ENCODE results near the gene MXRA8.

MXRA8 gene

DNA sequence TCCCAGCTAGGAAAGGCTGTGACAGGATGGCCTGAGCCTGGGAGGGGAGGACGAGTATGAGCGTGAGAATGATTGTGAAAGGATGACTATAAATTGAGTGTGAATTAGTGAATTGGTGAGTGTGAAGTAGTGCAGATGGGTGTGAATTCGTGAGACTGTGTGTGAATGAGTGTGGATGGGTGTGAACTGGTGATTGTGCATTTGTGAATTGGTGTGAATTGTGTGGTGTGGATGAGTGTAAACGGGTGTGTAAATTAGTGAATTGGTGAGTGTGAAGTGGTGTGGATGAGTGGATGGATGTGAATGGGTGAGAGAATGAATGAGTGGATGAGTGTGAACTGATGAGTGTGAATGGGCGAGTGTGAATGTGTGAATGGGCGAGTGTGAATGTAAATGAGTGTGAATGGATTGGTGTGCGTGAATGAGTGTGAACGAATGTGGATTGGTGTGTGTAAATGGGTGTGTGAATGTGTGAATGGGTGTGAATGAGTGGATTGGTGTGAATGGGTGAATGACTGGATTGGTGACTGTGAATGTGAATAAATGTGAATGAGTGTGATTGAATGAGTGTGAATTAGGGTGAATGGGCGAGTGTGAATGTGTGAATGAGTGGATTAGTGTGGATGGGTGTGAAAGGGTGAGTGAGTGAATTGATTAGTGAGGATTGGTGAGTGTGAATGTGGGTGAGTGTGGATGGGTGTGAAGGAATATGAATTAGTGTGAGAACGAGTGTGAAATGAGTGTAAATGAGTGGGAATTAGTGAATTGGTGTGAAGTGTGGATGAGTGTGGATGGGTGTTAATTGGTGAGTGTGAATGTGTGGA lies 7.7 kb upstream of the MXRA8 start:
- DNase-seq, result no peak

DNA sequence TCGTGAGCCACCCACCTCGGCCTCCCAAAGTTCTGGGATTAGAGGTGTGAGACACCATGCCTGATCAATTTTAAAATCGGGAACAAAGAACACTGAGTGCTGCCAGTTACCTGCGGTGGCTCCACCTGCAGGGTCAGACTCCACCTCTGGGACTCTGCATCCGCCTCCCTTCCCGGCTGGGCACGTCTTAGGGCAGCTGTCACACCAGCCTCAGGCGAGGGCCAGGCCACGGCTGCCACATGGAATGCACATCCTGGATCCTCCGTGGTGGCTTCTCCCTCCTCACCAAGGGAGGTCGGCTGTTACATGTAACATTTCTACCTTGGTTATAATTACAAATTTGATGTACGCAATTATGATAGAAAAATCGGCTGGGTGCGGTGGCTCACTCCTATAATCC lies 5.9 kb upstream of the MXRA8 start:
- DNase-seq, result no peak

DNA sequence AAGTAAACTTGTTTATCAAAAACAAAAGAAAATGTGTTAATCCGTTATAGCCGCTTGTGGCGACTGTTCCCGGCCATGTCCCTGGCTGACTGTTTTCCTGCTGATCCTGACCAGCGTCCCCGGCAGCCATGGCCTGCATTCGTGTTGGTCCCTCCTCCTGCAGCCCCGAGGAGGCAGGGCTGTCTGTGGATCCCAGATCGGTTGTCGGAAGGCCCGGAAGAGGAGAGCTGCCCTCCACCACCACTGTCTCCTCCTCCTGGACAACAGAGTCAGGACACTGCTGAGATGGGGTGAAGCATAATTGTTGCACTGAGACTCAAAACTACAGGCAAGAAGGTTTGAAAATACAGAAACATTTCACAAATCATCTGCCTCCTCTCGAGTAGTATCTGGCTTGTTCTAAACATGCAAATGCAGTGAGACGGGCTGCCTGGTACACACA lies 3.6 kb upstream of the MXRA8 start:
- peak; percentile 66 for DNase-seq

DNA sequence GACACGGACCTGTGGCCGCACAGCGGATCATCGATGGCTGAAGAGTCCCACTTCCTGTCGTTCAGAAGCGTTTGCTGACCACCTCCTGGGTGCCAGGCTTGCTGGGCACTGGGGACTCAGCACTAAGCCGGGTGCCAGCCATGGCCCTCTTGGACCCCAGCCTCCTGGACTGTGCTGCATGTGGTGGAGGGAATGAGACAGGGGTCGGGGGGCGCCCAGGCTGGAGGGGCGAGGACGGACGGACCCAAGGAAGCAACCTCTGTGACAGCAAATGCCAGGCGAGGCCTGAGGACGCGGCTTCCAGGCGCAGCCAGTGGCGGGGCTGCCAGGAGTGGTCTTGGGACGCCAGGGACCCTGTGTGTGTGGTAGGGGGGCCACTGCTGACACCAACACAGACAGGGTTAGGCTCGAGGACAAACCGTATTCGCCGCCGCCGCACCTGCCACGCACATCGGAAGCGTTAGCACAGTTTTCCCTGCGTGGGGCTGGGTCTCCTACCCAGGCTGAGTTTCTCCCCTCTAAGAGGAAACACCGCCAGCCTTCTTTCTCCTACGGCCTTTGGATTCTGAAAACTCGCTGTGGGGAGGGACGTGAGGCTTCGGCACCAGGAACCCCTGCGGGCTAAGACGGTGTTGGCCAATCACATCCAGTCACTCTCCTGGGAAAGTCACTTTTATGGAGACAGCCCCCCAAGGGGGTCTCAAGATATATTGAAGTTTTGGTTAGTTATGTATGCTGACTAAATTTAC lies 3.1 kb upstream of the MXRA8 start:
- DNase-seq, result peak; percentile 26

DNA sequence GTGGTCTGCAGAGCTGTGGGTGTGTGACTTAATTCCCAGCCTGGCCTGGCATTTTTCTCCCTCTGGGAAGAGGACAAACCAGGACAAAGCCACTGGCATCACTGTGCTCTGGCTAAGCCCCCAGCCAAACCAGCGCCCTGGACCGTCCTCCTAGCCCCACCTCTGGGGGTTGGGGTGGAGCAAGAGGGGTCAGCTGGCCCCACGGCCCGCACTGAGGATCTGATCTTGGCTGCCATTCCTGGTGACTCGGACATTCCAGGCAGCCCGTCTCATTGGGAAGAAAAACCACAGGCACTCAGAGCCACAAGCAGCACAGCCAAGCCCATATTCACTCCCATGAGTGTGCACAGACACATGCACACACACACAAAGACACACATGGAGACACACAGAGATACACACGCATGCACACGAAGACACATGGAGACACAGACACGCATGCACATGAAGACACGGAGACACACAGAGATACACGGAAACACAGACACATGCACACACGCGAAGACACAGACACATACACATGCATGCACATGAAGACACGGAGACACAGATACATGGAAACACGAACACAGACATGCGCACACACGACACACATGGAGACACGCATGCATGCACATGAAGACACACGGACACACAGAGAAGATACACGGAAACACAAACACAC lies 2.3 kb upstream of the MXRA8 start:
- DNase-seq, result peak; percentile 26

DNA sequence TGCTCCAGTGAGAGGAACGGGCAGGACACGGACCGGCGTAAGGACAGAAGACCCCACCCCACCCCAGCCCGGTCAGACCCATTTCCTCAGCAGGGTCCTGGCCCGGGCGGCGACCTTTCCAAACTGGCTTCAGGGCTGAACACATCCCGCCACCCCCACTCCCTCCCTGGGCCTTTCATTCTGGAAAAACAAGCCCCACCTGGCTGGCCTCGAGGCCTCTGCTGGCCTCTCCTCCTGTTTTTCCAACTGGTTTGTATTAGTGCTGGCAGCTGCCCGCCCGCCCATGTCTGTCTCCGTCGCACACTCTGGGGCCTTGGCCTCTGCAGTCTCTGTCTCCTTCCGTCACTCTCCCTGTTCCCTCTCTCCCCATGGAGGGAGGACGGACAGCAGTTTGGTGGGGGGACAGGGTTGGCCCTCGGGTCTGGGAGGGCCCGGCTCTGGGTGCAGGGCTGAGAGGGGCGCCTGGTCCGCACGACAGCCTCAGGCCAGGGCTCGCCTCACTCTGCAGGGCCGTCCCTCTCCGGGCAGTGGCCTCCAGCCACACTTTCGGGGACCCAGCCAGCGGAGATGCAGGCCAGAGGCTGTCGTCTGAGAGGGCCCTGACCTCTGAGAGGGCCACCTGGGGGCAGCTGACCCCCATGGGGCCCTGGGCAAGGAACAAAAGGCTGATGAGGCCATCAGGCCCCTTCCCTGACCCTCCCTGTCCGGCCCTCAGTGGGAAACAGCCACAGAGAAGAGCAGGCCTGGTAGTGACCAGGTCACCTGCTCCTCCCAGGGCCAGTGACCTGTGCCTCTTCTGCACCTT lies 1.5 kb upstream of the MXRA8 start:
- peak; percentile 69 for DNase-seq

DNA sequence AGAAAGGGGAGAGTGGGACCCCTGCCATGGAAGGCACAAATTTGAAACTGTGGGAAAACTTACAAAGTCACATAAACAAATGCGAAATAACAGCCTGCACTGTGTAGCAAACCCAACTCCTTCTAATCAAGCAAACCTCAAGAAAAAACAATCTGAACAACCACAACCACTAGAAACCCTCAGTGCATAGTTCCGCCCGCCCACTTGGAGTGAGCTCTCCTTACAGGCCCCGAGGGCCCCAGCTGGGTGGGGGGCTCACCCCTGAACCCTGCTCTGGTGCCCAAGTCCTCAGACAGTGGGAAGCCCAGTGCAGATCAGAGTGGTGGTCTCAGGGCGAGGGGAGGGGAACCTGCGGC lies 931 bp upstream of the MXRA8 start:
- no peak for DNase-seq

DNA sequence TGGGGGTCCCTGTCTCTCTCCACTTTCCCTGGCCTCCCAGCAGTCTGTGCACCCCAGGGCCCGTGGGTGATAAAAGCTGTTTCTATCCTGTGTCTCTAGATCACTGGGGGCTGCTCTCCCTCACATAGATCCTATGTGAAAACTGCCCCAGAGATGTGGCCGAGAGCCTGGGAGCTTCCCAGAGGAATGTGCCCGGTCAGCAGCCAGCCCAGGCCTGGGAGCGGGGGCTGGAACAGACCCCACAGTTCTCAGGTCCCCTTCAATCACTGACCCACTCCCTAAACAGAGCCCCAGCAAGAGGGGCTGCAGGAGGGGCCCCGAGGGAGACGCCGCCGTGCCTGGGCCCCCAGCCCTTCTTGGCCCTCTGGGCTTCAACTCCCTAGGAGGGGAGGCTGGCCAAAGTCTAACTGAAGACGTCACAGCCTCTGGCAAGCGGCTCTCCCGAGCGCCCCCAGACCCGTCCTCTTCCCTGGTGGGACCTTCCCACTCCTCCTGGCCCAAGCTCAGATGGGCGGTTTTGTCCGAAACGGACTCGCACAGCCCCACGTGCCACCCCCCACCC lies 403 bp downstream of the MXRA8 start:
- DNase-seq, result peak; percentile 70

DNA sequence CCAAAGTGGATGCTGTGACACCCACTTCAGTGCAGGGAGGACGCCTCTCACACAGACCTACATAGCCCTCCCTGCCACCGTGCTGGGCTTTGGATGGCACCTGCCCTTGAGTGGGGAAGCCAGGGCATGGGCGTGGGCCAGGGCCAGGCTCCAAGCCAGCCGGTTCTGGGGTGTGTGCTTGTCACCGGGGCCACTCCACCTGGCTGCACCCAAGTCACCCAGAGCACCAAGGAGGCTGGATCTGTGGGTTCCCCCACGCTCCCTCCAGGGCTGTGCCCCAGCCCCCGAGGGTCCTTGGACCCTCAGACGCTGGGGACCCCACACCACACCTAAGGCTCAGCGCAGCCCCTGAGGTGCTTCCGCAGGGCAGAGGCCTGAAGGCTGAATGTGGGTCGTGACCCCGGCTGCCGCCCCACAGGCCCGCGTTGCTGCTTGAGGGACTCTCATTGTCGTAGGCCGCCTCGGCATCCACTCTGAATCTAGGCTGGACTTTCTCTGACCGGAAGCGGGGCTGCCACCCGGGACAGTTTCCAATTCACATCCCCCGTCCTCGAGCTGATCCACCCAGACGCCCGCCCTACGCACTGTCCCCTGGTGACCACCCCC lies 1.5 kb downstream of the MXRA8 start:
- DNase-seq, result peak; percentile 44

DNA sequence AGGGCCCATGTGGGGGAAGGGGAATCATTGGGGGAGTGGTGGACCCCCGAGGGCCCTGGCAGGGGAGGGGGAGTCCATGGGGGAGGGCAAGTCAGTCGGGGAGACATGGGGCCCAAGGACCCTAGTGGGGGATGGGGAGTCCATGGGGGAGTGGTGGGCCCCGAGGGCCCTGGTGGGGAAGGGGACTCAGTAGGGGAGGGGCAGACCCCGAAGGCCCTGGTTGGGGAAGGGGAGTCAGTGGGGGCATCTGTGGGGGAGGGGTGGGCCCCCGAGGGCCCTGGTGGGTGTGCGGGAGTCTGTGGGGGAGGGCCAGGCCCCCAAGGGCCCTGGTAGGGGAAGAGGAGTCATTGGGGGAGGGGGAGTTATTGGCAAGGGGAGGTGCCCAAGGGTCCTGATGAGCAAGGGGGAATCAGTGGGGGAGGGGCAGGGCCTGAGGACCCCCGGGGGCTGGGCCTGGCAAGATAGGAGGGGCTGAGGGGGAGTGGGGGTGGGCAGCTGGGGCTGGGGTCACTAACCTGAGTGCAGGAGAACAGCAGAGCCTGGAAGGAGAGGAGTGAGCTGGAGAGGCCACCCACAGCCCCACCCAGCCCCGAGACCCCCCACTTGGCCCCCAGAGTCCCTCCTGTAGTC lies 2.1 kb downstream of the MXRA8 start:
- DNase-seq, result no peak

DNA sequence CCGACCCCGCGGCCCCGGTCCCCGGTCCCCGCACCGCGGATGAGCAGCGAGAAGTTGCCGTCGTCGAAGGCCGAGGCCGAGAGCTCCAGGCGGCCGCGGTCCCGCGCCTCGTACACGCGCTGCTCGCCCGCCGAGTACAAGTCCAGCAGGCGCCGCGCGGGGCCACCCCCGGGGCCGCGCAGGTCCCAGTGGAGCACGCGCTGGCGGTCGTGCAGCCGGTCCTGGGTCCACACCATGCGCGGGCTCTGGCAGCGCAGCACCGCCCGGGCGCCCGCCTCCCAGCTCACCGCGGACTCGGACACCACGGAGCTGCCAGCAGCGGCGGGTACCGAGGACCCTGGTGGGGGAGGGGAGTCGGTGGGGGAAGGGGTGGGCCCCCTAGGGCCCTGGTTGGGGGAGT lies 2.9 kb downstream of the MXRA8 start:
- DNase-seq, result peak; percentile 55

DNA sequence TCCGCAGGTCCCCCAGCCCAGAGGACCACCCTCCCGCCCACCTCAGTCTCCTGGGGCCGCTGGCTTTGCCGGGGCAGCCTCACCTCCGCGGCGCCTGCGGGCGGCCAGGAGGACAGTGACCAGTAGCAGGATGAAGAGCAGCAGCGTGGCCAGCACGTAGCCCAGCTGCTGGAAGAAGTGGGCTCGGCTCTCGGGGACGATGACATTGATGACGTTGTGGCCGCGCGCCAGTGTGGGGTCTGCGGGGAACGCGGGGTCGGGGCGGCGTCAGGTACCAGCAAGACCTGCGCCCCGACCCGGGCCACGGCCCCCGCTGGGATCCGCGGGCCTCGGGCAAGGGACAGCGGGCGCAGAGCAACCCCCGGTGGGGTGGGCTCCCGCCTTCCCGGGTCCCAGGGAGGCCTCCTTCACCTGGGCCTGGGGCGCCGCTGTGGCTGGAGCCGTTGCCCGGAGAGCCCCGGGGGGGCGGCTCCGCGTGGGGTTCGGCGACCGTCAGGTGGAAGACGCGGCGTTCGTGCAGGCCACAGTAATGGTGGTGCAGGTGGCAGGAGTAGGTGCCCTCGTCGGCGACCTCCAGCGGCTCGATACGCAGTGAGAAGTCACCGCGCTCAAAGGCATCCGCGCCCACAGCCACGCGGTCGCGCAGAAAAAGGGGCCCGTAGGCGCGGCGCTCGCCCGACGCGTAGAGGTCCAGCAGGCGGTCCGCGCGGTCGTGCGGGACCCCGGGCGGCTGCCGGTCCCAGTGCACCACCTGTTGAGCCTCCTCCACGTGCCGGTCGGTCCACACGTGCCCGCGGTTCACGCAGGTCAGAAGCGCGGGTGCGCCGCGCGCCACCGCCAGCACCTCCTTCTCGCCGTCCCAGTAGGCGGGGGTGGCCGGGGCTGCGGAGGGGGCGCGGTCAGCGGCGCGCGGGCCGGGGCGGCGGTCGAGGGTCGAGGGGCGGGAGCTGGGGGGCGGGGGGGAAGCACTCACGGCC lies 3.8 kb downstream of the MXRA8 start:
- no peak for DNase-seq

DNA sequence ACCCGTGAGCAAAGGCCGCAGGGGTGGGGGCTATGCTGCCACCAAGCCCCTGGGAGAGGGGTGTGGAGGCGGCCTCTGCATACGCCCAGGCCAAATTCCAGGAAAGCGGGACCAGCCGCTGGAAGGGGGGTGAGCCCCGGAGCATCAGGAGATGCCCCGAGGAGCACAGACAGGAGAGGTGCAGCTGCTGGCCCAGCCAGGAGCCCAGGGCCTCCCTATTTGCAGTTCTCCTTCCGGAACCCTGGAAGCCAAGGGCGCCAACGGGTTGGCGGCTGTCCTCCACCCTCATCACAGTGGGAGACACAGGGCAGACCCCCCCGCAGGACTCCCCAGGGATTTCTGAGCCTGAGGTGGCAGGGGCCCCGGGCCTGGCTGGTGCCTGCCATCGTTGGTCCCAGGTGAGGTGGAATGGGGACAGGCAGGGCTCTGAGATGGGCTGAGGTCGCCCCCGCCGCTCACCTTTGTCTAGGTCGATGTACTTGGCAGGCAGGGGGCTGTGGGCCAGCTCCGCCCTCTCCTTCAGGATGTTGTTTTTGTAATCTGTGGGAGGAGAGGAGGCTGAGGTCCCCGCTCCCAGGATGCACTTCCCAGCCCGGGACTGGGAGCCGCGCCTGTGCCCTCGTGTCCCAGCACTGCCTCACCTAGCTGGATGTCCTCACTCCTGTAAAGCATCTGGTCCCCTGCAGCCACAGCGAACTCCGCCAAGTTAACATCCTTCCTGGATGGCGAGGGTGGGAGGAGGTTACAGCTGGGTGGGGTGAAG lies 4.8 kb downstream of the MXRA8 start:
- DNase-seq, result no peak

DNA sequence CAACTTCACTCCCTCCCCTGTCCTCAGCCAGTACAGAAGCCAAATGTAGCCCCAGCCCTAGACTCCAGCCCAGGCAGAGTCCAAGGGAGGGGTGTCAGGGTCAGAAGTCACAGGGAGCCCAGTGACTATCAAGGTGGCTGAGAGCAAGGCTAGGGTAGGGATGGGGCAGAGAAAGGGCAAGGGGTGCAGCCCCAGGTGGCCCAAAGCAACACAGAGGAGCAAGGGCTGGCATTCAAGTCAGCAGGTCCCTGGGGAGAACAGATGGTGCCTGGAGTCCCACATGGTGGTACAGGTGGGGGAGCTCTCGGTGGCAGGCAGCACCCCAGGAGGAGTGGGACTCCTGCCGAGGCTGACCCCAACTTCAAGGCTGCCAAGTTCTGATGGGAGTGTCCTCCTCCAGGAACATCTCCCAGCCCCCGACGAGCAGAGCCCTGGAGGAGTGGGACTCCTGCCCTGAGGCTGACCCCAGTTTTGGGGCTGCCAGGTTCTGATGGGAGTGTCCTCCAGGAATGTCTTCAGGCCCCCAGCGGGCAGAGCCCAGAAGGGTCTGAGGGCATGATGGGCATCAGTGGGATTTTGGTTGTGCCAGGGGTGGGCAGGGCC lies 5.5 kb downstream of the MXRA8 start:
- no peak for DNase-seq

DNA sequence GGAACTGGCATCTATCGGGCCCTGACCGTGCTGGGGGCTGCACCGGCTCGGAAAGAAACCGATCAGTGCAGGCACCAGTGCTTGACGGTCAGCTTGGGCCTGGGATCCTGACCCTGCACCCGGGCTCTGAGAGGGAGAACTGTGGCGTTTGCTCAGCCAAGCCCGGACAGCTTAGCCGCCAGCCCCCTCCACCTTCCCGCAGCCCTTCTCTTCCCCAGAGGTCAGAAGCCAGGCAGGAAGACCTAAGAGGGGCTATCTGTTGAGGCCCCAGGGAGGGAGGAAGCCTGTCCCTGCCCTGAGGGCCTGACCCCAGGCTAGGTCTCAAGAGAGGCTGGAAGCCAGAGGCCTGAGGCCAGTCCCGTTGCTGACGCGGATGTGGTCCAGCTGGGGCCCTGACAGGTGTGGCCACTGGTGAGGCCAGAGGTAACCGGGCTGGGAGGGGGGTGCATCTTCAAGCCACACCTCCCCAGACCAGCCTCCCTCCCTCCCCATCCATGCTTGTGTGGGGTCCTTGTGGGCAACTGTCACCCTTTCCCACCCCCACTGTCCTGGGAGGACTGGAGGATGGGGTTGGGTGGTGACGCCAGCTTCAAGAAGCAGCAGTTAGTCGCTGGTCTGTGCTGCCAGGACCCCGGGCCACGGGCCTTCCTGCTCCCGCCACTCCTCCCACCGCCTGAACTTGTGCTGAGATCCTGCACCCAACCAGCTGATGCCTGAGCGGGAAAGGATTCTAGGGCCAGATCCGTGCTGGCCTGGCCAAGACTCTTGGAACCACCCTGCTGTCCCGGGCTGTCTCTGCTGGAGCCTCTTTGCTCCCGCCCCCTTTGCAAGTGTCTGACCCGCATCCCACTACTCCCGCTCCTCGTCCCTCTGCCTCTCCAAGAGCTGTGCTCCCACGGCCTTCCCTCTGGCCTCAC lies 6.6 kb downstream of the MXRA8 start:
- peak; percentile 51 for DNase-seq

DNA sequence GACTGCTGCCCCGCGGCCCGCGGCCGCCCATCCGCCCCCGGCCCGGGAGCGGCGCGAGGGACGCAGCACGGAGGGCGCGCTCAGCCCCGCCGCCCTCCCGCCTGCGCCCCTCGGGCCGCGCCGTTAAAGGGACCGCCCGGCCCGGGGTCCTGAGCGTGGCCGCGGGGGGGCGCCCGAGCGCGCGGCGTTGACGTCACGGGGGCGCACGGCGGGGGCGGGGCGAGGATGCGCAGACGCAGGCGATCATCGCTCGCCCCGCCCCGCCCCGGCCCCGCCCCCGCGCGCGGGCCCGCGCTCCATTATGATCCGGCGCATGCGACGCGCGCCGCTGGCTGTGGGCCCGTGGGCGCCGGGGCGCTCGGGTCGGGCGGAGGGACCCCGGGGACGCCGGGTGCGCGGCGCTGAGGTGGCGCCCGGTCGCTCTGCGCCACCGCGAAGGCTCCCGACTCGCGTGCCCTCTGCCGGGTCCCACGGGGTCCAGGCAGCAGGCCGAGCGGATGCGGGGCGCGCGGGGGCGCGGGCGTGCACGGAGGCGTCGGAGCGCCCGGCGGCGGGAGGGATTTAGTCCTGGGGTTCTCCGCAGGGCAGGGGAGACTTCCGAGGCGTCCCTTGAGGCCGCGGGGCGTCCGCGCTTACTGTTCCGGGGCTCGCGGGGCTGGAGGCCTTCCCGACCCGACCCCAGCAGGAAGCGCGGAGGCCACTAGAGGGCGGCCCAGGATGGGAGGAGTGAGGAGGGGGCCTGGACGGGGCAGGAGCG lies 8.9 kb downstream of the MXRA8 start, which contains the start of gene DVL1:
DVL1 (minus strand) TSS at position 163 of the 757 bp plus-strand sequence. CDS start 353 bp downstream, outside the sequence.
- DNase-seq, result peak; percentile 88
